Measurements from ENCODE around the gene ZNF672.

ZNF672 gene

DNA sequence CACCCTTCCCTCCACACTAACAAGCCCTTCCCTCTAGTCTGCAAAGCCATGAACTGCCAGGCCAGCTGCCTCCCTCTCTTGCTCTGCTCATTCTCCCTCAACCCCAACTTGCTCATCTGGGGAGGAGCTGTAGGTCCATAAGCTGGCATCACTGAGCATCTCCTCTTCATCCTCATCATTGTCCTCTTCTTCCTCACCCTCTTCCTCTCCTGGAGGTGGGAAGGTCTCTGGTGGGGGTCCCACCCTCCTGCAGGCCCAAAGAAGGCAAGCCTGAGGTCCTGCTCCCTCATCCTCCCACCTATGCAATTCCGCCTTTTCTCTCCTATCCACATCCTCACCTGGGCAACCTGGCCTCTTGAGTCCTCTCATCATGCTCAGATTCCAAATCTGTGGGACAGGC, 18.2 kb downstream of the ZNF672 start:
- no peak for DNase-seq (ENCODE audit: insufficient read length, low spot score)
- FAIRE-seq: no peak
- TF ChIP-seq, protein P1, sequence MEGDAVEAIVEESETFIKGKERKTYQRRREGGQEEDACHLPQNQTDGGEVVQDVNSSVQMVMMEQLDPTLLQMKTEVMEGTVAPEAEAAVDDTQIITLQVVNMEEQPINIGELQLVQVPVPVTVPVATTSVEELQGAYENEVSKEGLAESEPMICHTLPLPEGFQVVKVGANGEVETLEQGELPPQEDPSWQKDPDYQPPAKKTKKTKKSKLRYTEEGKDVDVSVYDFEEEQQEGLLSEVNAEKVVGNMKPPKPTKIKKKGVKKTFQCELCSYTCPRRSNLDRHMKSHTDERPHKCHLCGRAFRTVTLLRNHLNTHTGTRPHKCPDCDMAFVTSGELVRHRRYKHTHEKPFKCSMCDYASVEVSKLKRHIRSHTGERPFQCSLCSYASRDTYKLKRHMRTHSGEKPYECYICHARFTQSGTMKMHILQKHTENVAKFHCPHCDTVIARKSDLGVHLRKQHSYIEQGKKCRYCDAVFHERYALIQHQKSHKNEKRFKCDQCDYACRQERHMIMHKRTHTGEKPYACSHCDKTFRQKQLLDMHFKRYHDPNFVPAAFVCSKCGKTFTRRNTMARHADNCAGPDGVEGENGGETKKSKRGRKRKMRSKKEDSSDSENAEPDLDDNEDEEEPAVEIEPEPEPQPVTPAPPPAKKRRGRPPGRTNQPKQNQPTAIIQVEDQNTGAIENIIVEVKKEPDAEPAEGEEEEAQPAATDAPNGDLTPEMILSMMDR (IDR thresholded peaks at IDR 0.05; ENCODE audit: insufficient read depth, missing control alignments): no peak

DNA sequence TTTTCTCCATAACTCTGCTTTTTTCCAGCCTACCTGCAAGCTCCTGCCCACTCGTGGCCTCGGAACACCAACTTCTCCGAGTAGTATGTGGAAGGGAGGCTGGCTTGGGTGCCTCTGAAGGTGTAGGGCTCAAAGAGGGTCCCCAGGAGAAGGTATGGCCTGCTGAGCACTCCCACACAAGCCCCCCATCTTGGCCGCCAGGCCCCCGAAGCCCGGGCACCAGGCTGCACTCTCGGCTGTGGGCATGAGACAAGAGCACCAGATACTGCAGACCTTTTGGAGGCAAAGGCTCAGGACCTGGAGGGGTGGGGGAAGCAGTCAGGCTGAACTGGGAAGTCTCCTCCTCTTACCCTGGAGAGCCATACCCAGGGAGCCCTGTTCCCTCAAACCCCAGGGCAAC, 19.2 kb downstream of the ZNF672 start:
- TF ChIP-seq, protein P1 (IDR thresholded peaks at IDR 0.05; ENCODE audit: insufficient read depth, missing control alignments): no peak
- no peak for FAIRE-seq

DNA sequence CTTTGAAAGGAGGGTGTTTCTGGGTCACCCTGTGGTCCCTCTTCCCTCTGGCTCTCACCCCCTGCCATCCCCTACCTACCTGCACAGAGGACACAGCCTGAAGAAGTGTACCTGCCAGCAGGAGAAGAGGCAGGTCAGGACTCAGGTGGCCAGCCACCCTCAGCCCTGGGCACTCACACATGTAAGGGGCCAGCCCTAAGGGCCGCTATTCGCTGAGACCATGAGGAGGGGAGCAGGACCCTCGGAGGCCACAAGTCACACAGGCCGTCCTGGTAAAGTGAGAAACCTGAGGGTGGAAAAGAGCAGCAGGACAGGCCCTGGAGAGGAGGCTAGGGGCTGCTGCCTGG, 19.7 kb downstream of the ZNF672 start:
- FAIRE-seq: no peak
- TF ChIP-seq, protein P1 (IDR thresholded peaks at IDR 0.05; ENCODE audit: insufficient read depth, missing control alignments): no peak
- no peak for DNase-seq (ENCODE audit: insufficient read length, low spot score)

More for the DNA sequence above, 19.2 kb downstream of the ZNF672 start:
- no peak for DNase-seq (ENCODE audit: insufficient read length, low spot score)

DNA sequence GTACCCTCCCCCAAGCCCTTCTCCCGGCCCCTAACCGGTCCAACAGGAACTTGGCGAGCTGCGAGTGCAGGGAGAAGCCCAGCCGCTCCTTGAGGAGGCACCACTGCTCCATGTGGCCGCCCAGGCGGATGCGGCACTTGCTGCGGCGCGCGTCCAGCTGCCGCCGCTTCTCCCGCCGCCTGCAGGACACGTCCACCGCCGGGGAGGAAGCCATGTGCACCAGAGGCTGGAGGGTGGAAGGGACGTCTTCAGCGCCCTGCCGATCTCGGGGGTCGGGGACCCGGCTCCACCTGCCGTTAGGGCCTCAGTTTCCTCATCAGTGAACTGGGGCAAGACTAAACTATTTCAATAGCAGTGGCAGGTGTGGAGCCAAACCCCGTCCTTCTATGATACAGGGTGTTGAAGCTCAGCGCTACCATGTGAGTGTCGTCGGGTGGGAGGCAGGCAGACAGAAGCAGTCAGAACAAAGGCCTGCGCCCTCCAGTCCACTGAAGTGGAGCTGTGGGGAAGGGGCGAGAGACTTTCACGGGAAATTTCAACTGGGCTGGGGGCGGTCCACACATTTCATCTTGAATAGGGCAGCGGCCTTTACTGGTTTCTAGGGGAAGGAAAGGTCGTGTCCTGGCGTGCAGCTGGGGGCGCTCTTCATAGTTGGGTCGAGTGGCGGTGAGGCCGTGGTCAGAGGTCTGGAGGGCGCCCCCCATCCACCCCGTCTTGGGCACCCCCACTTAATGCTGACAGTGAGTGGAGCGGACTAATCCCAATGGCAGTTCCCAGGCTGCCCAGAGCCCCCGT, 20.3 kb downstream of the ZNF672 start:
- DNase-seq (ENCODE audit: insufficient read length, low spot score) (no peak), FAIRE-seq (no peak)
- TF ChIP-seq, protein P1 (IDR thresholded peaks at IDR 0.05; ENCODE audit: insufficient read depth, missing control alignments): peak; percentile 58

DNA sequence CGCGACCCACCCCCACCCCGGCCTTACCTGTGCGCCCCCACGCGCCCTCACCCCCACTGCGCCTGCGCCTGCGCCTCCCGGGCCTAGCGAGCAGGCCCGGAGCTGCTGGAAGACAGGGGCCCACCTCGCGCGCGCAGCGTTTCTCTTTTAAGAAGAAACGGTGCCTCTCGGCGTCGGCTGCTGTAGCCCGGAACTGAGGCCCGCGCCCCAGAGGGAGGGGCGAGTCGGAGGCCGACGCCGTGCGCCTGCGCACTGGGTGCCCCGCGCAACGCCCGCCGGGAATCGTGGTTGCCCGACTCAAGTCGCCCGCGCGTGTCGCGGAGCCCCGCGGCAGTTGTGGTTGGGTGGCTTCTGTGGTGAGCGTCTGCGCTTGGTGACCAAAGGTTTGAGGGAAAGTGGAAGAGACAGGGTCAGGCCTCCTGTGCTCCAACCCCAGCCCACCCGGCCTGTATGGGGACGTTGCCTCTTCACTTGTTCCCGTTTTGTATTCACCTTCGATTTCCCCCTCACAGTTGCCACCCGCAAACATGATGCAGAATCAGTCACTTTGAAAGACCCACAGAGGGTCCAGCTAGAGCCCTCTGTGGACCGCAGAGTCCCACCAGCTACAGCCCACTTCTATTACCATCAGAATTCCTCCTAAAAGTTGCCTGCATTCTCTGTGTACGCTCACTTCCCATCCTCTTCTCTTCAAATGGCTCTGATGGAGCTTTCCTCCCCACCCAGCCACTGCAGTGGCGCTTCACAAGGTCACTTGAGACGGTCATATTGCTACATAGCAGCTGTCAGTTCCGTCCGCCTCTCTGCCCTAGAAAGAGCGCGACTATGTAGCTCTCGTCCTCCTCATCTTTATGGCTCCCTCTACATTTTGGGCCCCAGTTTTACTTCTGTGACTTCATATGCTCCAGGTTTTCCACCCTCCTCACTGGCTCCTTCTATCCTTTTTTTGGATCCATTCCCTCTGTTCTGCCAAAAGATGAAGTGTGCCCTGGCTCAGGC, 21.2 kb downstream of the ZNF672 start, which contains the start of gene ZNF692:
Gene ZNF692 (minus strand): TSS at position 195 of the 999 bp plus-strand sequence. CDS start 776 bp downstream, outside the sequence.
- FAIRE-seq: no peak
- DNase-seq (ENCODE audit: insufficient read length, low spot score): peak; percentile 99
- TF ChIP-seq, protein P1 (IDR thresholded peaks at IDR 0.05; ENCODE audit: insufficient read depth, missing control alignments): no peak

DNA sequence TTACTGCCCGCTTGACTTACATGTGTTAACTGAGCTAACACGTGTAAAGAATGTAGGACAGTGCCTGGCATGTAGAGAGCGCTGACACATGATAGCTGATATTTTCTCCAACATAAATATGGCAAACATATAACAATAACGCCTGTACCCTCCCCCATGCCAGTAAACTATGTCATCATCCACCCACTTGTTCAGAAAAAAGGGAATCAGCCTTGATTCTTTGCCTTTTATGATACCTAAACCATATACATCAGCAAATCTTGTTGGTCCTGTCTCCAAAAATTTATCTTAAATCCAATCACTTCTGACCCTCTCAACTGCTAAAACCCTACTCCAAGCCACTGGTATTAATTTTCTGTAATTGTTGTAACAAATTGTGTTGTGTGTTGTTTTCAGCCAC, 22.0 kb downstream of the ZNF672 start:
- FAIRE-seq (no peak), DNase-seq (ENCODE audit: insufficient read length, low spot score) (no peak)
- TF ChIP-seq, protein P1 (IDR thresholded peaks at IDR 0.05; ENCODE audit: insufficient read depth, missing control alignments): no peak
